ENCODE measurements around the gene SRC.

SRC gene

GRCh38 chr20:37431786-37432185 lies 85.8 kb downstream of the SRC start:
- TF ChIP-seq POLR2AphosphoS5 (IDR thresholded peaks at IDR 0.05; ENCODE audit: low read depth, low read length) (no peak), REST (IDR thresholded peaks at IDR 0.05; ENCODE audit: insufficient read depth in 1 of 2, low read depth in 2 of 2, low read length in 2 of 2) (no peak), FOXP2 (optimal IDR thresholded peaks at IDR 0.05; ENCODE audit: borderline replicate concordance, extremely low read depth, extremely low read length, insufficient read depth) (no peak), SIN3A (IDR thresholded peaks at IDR 0.05; ENCODE audit: borderline replicate concordance, insufficient read depth, low read length) (no peak), TAF1 (IDR thresholded peaks at IDR 0.05; ENCODE audit: borderline replicate concordance, insufficient read depth, low read length) (no peak)

GRCh38 chr20:37432606-37433005 lies 86.7 kb downstream of the SRC start:
- no peak for TF ChIP-seq TAF1 (IDR thresholded peaks at IDR 0.05; ENCODE audit: borderline replicate concordance, insufficient read depth, low read length)

- TF ChIP-seq TAF1 (IDR thresholded peaks at IDR 0.05; ENCODE audit: borderline replicate concordance, insufficient read depth, low read length), result no peak
- no peak for TF ChIP-seq FOXP2 (optimal IDR thresholded peaks at IDR 0.05; ENCODE audit: borderline replicate concordance, extremely low read depth, extremely low read length, insufficient read depth)
- no peak for TF ChIP-seq REST (IDR thresholded peaks at IDR 0.05; ENCODE audit: insufficient read depth in 1 of 2, low read depth in 2 of 2, low read length in 2 of 2)
- no peak for TF ChIP-seq POLR2AphosphoS5 (IDR thresholded peaks at IDR 0.05; ENCODE audit: low read depth, low read length)
- TF ChIP-seq SIN3A (IDR thresholded peaks at IDR 0.05; ENCODE audit: borderline replicate concordance, insufficient read depth, low read length), result no peak
Observed at GRCh38 chr20:37435607-37436006, 89.7 kb downstream of the SRC start.

- no peak for TF ChIP-seq SIN3A (IDR thresholded peaks at IDR 0.05; ENCODE audit: borderline replicate concordance, insufficient read depth, low read length)
Observed at GRCh38 chr20:37436527-37437186, 90.7 kb downstream of the SRC start.

- TF ChIP-seq SIN3A (IDR thresholded peaks at IDR 0.05; ENCODE audit: borderline replicate concordance, insufficient read depth, low read length) (no peak), TAF1 (IDR thresholded peaks at IDR 0.05; ENCODE audit: borderline replicate concordance, insufficient read depth, low read length) (no peak), POLR2AphosphoS5 (IDR thresholded peaks at IDR 0.05; ENCODE audit: low read depth, low read length) (no peak), FOXP2 (optimal IDR thresholded peaks at IDR 0.05; ENCODE audit: borderline replicate concordance, extremely low read depth, extremely low read length, insufficient read depth) (no peak), REST (IDR thresholded peaks at IDR 0.05; ENCODE audit: insufficient read depth in 1 of 2, low read depth in 2 of 2, low read length in 2 of 2) (no peak)
Observed at GRCh38 chr20:37437676-37438075, 91.7 kb downstream of the SRC start.

GRCh38 chr20:37438464-37439222 lies 92.7 kb downstream of the SRC start:
- TF ChIP-seq TAF1 (IDR thresholded peaks at IDR 0.05; ENCODE audit: borderline replicate concordance, insufficient read depth, low read length) (no peak), POLR2AphosphoS5 (IDR thresholded peaks at IDR 0.05; ENCODE audit: low read depth, low read length) (no peak), SIN3A (IDR thresholded peaks at IDR 0.05; ENCODE audit: borderline replicate concordance, insufficient read depth, low read length) (no peak), REST (IDR thresholded peaks at IDR 0.05; ENCODE audit: insufficient read depth in 1 of 2, low read depth in 2 of 2, low read length in 2 of 2) (no peak), FOXP2 (optimal IDR thresholded peaks at IDR 0.05; ENCODE audit: borderline replicate concordance, extremely low read depth, extremely low read length, insufficient read depth) (no peak)
